Mesenteric fat pad (tissue), 1 donor: Measurements from ENCODE around the gene SIK3. TPM values are rescaled to one million over a fixed set of nuclear protein-coding genes. Genes with fewer than 3 reads are reported as not detected.

Experiments
- DNase-seq: peaks from one replicate; pipeline ENCODE4 v3.0.0-alpha.2; 2020; ENCODE audit warnings: low spot score
- total RNA-seq: library from RNA; stranded (reverse); fragmentation: NEBNext Ultra II Directional; extraction: Animal tissue kit (Norgen Biotek cat#: 25700); gene quantifications from one replicate; pipeline ENCODE4 v1.2.1, GENCODE V29; 2021
- donor health status: DM: yes; HTN: yes; CAD: no.

The SIK3 gene
- total RNA-seq, 1 donor from 2014 or later = 39.2 TPM

- no peak for DNase-seq
Observed at GRCh38 chr11:117110294-117110950, 12.2 kb upstream of the SIK3 start.

DNA sequence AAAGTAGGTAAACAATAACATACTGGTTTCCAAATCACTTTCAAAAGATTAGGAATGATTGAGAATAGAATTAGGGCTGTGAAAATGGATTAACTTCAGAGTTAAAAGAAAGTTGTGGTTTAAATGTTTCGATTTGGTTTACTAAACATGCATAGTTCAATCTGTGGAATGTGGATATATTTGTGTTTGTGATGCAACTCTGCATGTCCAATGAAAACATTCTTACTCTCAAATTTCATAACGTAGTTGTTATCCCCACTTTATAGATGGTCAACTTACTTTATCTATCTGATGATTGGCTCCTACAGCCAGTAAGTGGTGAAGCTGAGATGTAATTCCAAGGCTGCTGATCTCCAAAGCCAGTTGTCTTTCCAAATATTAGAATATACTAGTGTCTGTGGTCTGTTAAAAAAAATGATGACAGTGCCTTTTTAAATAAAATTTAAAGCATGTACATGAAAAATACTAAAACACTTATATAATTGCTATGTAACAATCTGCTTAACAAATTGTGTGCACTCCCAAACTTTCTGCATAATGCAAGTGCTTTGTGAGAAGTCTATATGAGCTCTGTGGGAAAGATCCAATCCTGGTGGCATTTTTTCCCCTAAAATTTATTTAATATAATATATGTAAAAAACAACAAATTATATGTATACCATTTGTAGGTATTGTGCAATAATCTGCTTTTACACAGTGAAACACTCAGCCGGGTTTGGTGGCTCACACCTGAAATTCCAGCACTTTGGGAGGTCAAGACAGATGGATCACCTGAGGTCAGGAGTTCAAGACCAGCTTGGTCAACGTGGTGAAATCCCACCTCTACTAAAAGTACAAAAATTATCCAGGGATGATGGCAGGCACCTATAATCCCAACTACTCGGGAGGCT lies 9.7 kb upstream of the SIK3 start:
- DNase-seq = no peak

GRCh38 chr11:117100556-117100955 lies 2.3 kb upstream of the SIK3 start:
- DNase-seq = no peak

DNA sequence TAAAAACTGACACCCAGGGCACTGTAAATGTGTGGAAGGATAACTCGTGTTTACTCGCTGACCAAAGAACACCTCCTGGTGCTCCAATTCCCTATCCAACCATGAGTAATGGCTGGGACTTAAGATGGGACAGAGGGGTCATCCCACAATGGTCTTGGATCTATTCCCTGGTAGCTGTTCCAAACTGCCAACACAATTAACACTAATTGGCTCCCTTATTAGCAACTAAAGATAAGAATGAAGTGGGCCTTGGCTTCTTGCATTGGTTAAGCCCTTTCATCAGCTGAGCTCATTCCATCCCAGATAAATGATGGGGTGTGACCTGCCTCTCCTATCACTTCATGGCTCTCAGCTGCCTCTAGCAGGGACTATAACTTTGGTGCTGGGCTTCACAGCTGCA lies 1.5 kb upstream of the SIK3 start:
- DNase-seq = no peak

DNA sequence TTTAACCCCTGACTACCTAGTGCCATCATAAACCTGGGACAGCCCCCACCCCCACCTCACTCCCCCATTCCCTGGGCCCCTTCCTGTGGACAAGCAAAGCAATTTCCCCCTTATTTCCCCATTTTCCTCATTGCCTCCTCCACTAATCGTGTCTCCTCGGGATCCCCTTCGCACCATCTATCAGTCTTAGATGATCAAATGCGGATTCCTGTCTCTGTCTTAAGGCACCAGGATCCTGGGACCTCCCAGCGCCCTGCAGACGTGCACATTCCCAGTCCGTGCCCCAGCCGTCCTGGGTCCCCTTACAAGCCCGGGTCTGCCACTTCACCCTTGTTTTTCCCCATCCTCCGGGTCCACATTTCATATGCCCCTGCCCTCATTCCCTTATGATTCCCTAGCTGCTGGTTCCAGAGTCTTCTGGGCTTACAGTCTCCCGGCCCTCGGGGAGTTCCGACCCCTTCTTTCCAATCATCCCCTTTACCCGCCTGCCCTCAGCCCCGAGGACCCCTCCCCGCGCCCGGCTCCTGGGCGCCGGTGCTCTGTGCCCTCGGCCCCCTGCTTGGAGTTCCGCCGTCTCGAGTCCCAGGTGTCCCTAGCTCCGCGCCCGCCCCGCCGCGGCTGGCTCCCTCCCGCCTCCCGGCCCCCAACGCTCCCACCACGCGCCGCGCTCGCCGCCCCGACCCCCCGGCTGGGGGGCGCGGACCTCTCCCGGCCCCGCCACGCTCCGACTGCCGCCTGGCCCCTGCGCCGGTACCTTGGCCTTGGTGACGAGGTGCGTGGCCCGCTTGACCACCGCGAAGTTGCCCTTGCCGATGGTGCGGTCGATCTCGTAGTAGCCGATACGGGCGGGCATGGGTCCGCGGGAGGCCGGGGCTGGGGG lies 599 bp downstream of the SIK3 start:
- DNase-seq = no peak

- DNase-seq = no peak
Observed at GRCh38 chr11:117097014-117097388, 1.2 kb downstream of the SIK3 start.

- no peak for DNase-seq
Observed at GRCh38 chr11:117096201-117096991, 1.8 kb downstream of the SIK3 start.

- DNase-seq = no peak
Observed at GRCh38 chr11:117095284-117096161, 2.7 kb downstream of the SIK3 start.

- DNase-seq = no peak
Observed at GRCh38 chr11:117094776-117095175, 3.5 kb downstream of the SIK3 start.

DNA sequence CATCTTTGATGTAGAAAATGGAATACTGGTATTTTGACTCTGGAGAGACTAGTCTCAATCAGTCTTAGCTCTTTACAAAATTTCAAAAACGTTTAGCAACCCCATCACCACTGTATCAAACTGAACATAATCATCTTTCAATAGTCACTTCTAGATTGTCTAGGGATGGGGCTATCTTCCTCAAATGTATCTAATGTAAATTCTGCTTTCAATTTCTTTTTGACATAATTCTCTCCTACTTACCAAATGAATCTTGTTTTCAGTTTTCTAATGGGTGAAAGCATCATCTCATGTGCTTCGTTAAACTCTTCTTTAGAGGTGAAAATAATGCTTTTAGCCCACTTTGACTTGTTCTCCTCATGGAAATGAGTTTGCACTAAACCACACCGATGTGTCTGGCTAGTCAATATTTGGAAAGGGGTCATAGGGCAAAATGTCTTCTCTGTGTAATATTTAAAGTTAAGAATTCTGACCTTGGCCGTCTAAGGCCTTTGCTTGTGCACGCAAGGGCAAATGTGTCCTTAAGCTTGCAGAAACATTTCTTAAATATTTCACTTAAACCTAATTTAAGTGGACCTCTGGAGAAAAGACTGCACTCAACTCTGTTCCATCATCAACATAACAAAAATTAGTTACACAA lies 5.2 kb downstream of the SIK3 start:
- no peak for DNase-seq

GRCh38 chr11:117091753-117092477 lies 6.3 kb downstream of the SIK3 start:
- no peak for DNase-seq

DNA sequence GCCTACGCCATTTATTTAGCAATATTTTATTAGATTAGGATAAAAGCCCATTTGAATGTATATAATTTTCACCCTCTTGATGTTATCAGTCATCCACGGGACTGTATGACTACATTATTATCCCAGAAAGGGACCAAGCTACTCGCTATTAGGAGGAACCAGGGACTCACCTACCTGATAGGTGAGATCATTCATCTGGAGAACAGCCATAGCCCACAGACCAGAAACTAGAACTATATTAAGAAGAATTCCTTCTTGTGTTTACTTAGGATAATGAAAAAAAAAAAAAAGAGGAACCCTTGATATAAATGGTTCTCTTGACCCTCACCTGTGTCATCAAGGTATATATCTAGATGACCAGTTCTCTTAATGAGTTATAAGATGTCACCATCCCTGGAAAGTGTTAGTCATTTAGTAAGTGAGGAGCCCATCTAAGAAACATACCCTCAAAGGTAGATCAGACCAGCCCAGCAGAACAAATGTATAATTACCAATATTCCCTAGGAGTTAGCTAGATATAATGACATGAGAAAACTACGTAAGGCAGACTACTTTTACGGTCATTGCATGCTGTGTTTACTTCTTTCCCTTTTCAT lies 8.0 kb downstream of the SIK3 start:
- DNase-seq = no peak

DNA sequence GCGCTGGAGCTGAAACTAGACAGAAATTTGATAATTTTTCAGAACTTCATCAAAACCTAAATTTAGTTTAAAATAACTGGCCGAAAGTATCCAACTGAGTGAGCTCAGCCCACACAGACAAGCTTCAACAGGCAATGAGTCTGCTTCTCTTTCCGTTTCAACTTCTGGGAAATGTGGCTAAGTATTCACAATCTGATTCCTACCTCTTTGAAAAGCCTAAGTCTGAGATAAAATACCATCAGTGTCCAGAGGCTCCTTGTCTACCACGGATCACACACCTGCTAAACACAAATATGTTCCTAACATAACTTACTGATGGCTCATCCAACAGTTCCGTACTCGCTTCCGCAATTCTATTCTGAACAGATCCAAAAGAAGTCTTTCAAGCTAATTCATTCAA lies 8.5 kb downstream of the SIK3 start:
- DNase-seq = no peak

GRCh38 chr11:117087446-117087845 lies 10.8 kb downstream of the SIK3 start:
- DNase-seq = no peak

DNA sequence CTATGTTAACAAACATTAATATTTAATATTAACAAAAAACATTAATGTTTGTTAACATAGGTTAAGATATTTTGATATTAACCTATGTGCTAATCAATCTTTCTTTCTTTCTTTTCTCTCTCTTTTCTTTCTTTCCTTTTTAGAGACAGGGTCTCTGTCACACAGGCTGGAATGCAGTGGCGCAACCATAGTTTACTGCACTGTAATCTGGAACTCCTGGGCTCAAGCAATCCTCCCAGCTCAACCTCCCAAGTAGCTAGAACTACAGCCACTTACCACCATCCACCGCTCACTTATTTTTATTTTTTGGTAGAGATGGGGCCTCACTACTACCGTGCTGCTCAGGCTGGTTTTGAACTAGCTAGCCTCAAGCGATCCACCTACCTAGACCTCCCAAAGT lies 13.2 kb downstream of the SIK3 start:
- DNase-seq = no peak

DNA sequence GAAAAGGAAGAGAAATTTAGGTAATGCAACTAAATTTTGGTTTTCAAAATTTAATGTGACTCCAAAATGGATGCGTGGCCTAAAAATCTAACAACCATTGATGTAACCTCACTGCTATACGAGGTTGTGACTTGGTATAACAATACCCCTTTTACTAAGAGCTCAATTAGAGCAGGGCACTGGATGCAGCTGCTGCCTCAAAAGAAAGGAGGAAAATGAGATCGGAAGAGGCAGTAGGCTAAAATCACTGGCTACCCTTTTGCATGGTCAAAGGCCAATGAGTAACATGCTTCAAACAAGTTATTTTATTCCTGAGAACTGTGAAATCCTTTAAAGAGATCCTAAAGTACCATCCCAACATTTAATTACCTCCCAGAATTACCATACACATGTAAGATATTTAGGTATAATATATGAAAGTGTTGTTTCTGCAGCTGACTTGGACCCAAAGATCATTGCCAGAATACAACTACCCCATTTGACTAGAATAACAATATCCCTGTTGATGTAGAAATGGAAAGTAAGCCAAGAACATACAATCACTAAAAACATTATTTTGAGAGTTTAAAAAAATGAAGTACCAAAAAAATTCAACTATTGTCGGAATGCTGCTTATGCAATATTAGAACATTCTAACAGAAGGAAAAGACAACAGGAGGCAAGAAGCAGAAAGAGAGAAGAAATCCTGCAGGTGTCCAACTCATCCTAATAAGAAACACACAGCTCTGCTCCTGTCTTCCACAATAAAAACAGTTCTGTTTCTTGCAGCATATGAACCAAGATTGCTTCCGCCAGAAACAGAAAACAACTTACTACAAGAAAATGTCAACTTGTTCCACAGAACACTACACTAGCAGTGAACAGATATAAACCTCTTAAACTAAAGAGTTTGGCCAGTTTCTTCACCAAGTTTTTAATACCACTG lies 15.0 kb downstream of the SIK3 start:
- DNase-seq = no peak

DNA sequence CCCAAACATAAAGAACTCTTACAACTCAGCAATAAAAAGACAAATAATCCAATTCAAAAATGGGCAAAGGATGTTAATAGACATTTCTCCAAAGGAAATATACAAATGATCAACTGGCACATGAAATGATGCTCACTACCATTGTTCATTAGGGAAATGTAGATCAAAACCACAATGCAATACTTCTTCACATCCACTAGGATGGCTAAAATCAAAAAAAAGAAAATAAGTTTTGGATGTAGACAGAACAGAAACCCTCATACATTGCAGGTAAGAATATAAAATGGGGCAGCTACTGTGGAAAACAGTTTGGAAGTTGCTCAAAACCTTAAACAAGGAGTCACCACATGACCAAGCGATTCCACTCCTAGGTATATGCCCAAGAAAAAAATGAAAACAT lies 16.3 kb downstream of the SIK3 start:
- no peak for DNase-seq
